Esophagus muscularis mucosa (tissue), 4 donors: Measurements from ENCODE around the gene ALDH18A1. TPM values are rescaled to one million over a fixed set of nuclear protein-coding genes. Genes with fewer than 3 reads are reported as not detected.

Experiments used
- DNase-seq: peaks from one replicate; pipeline ENCODE4 v3.0.0-alpha.2; 2017; ENCODE audit errors: extremely low spot score
- H3K27ac ChIP-seq, 4 donors: fragments of 200-600 bp; sonication (generic); replicated peaks in 1 of 4; 1 replicate in 3 of 4; 2 replicates in 1 of 4; pipeline ENCODE4 v1.5.1; 2016 to 2019; ENCODE audit warnings: mild to moderate bottlenecking in 1 of 4
- H3K27me3 ChIP-seq, 4 donors: fragments of 200-600 bp; sonication (generic); one replicate each; pipeline versions ENCODE4 v1.5.1 to v1.6.0; 2016 to 2019
- H3K36me3 ChIP-seq, 4 donors: fragments of 200-600 bp; sonication (generic); one replicate each; pipeline ENCODE4 v1.5.1; 2016 to 2019
- H3K4me1 ChIP-seq, 4 donors: fragments of 200-600 bp; sonication (generic); one replicate each; pipeline ENCODE4 v1.5.1; 2016 to 2019
- H3K4me3 ChIP-seq, 4 donors: fragments of 200-600 bp; sonication (generic); 1 replicate in 2 of 4; 2 replicates in 2 of 4; pipeline ENCODE4 v1.5.1; 2016 to 2019; ENCODE audit warnings: mild to moderate bottlenecking in 4 of 4, moderate library complexity in 1 of 4
- H3K9me3 ChIP-seq, 4 donors: fragments of 200-600 bp; sonication (generic); 1 replicate in 3 of 4; 2 replicates in 1 of 4; pipeline ENCODE4 v1.5.1; 2016 to 2019
- CTCF ChIP-seq, 3 experiments: fragments of 200-600 bp in 2 of 3; fragments of 450-650 bp in 1 of 3; sonication (generic) in 2 of 3; IDR thresholded peaks; one replicate each; pipeline ENCODE4 v1.5.1; 2017 to 2019; ENCODE audit warnings: antibody characterized with exemption in 3 of 3, mild to moderate bottlenecking in 2 of 3, moderate library complexity in 1 of 3
- EP300 ChIP-seq: sonication (generic); formaldehyde crosslinking; IDR thresholded peaks from one replicate; pipeline ENCODE4 v1.6.1; 2017; ENCODE audit warnings: antibody characterized with exemption
- POLR2A ChIP-seq: fragments of 450-650 bp; IDR thresholded peaks from one replicate; pipeline ENCODE4 v1.6.1; 2017; ENCODE audit warnings: antibody characterized with exemption, moderate library complexity, mild to moderate bottlenecking, low read depth
- POLR2AphosphoS5 ChIP-seq, 2 donors: sonication (generic); formaldehyde crosslinking; IDR thresholded peaks; one replicate each; pipeline ENCODE4 v1.6.1; 2017; ENCODE audit warnings: antibody characterized with exemption in 2 of 2
- WGBS: methylation state at CpG from one replicate; pipeline ENCODE4 v1.1.5; 2018; 5-methylcytosine and 5-hydroxymethylcytosine counted together
- intact Hi-C: fragments of 100-400 bp; cut with DNase I; formaldehyde crosslinking; loops from one replicate; pipeline ENCODE4 v1.15.1; 2023
- total RNA-seq, 4 donors: library from RNA; depleted of rRNA; stranded (reverse); fragments of >200 nt; gene quantifications; one replicate each; pipeline versions ENCODE4 v1.1.0 to v1.2.1, GENCODE V29; 2016

The ALDH18A1 gene
- total RNA-seq, 4 donors from 2014 or later = 13.7 to 27.7 (median 21.8) TPM

DNA sequence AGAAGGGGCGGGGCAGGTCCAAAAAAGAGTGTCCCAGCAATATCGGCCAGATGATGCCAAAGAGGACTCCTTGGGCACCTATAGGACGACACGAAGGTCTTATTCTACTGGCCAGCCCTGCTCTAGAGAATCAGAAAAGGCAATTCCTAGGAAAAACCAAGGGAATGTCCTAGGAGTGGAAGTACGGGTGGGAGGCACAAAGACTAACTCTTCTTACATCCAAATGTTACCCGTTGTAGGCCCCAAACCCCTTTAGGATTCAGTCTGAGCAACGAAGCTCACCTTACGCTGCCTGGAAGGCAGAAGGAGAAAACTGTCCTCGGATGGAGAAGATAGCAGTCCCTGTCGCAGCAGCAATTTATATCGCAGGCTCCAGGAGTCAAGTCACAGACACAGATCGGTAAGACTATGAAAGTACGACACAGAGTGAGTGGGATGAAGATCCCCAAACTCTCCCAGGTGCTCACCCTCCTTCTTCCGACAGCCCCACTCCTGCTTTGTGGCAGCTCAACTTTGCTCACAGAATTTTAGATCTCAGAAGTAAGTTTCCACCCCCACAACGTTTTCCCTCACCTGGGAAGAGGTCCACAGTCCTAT, 36.7 kb upstream of the ALDH18A1 start:
- 9% methylated on average over 14 of the region's 15 CpGs for WGBS
- Histone ChIP-seq H3K9me3 (no peaks in the 10 kb centered on the region), H3K4me3 (peak overlapping the region; percentile 75 to 86 (median 76)), H3K4me1 (peaks cover 16 to 37% (median 24%) of the 10 kb centered on the region in 4 donors), H3K27ac (peak overlapping the region; percentile 79 to 92 (median 88)), H3K27me3 (no peaks in the 10 kb centered on the region), H3K36me3 (peaks cover 0 to 38% (median 32%) of the 10 kb centered on the region in 4 donors)
- intact Hi-C loops = loop anchor here (5.0 kb wide), 1 partner anchor 149 kb away; no protein-coding TSS in a partner anchor
- TF ChIP-seq POLR2A (no peak), CTCF (IDR thresholded peaks at IDR 0.05) (no peak), POLR2AphosphoS5 (IDR thresholded peaks at IDR 0.05) (no peak), EP300 (no peak)
- DNase-seq = no peak

DNA sequence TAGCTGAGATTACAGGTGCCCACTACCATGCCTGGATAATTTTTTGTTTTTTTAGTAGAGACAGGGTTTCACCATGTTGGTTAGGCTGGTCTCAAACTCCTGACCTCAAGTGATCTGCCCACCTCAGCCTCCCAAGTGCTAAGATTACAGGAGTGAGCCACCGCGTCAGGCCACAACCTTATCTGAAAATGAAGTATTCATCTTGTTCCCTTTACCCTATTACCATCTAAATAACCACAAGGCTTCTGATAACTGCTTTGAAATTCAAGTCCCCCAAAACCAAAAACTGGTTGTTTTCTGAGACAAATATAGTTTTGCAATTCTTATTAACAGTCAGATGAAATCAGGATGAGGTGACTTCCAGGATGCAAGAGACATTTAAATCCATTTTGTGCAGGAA, 34.8 kb upstream of the ALDH18A1 start:
- intact Hi-C loops = loop anchor here (5.0 kb wide), 1 partner anchor 151 kb away; no protein-coding TSS in a partner anchor
- Histone ChIP-seq H3K4me3 (no peak overlapping the region), H3K27ac (no peak overlapping the region), H3K36me3 (peaks cover 7 to 57% (median 44%) of the 10 kb centered on the region in 4 donors), H3K9me3 (no peaks in the 10 kb centered on the region), H3K4me1 (peaks cover 16 to 37% (median 24%) of the 10 kb centered on the region in 4 donors), H3K27me3 (no peaks in the 10 kb centered on the region)
- no peak for TF ChIP-seq EP300
- no peak for DNase-seq
- 80% methylated on average over 2 of the region's 2 CpGs for WGBS

DNA sequence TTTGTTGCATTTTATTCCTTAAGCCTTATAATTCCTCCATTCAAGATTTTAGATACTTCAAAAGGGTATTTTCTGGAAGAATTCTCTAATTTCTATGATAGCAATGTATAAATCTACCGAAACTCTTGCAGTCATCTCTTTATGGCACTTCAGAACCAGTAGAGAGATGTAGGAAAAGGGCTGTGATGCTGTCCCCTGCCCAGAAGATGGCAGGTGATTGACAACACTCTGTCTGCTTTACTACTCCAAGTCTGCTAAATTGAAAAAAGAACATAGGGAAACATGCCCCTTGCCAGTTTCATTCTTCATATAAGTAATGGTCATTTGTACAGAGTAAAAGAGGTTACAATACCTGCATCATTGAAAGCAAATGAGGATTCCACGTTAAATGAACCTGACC, 32.1 kb upstream of the ALDH18A1 start:
- 85% methylated on average over 2 of the region's 2 CpGs for whole genome bisulfite sequencing
- no peaks in the 10 kb centered on the region for H3K27me3 ChIP-seq
- peak; percentile 7 for DNase-seq
- intact Hi-C loops = no loop called here
- no peak overlapping the region for H3K27ac ChIP-seq
- H3K4me3 ChIP-seq = no peak overlapping the region
- H3K36me3 ChIP-seq = peaks cover 24 to 83% (median 71%) of the 10 kb centered on the region in 4 donors
- no peaks in the 10 kb centered on the region for H3K9me3 ChIP-seq
- no peak for TF ChIP-seq POLR2A
- TF ChIP-seq CTCF (IDR thresholded peaks at IDR 0.05) = no peak
- TF ChIP-seq EP300 = no peak
- TF ChIP-seq POLR2AphosphoS5 (IDR thresholded peaks at IDR 0.05) = no peak
- peaks cover 16 to 31% (median 19%) of the 10 kb centered on the region in 4 donors for H3K4me1 ChIP-seq

DNA sequence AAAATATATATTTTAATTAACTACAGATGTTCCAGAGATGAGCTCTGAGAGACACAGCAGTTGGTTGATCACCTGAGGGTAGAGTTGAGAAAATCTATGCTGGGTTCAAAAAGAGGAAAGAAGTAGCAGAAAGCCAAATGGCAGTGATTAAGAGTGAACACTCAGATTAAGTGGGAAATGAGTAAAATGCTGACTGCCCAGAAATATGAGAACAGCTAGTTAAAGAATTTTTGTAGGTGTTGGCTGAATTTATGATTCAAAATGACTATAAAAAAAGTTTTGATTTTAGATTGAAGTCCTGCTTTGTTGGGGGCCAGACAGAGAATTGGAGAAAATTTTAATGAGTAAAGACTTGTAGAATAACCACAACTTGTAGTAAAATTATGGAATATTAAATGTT, 27.5 kb upstream of the ALDH18A1 start:
- no peaks in the 10 kb centered on the region for H3K9me3 ChIP-seq
- no peaks in the 10 kb centered on the region for H3K4me1 ChIP-seq
- no peak for DNase-seq
- peaks cover 41 to 99% (median 87%) of the 10 kb centered on the region in 4 donors for H3K36me3 ChIP-seq
- no peak for TF ChIP-seq POLR2A
- TF ChIP-seq EP300 = no peak
- no peak for TF ChIP-seq POLR2AphosphoS5 (IDR thresholded peaks at IDR 0.05)
- no peak for TF ChIP-seq CTCF (IDR thresholded peaks at IDR 0.05)
- H3K4me3 ChIP-seq = no peak overlapping the region
- intact Hi-C loops = no loop called here
- no peak overlapping the region for H3K27ac ChIP-seq
- no peaks in the 10 kb centered on the region for H3K27me3 ChIP-seq

GRCh38 chr10:95675403-95676116, 19.0 kb upstream of the ALDH18A1 start:
- no peaks in the 10 kb centered on the region for H3K4me1 ChIP-seq
- H3K9me3 ChIP-seq = no peaks in the 10 kb centered on the region
- H3K27ac ChIP-seq = no peak overlapping the region
- H3K27me3 ChIP-seq = no peaks in the 10 kb centered on the region
- 90% methylated on average over 1 of the region's 1 CpG for WGBS
- H3K36me3 ChIP-seq = peaks cover 18 to 79% (median 49%) of the 10 kb centered on the region in 4 donors
- intact Hi-C loops = no loop called here
- DNase-seq = no peak
- no peak for TF ChIP-seq POLR2AphosphoS5 (IDR thresholded peaks at IDR 0.05)
- H3K4me3 ChIP-seq = no peak overlapping the region
